ENCODE results near the gene BBS5. TPM values are rescaled to one million over a fixed set of nuclear protein-coding genes. Genes with fewer than 3 reads are reported as not detected.

BBS5 gene
- total RNA-seq, 4 donors from 2014 or later, result 6.4 to 10.5 (median 8.9) TPM

- TF ChIP-seq, protein P1, sequence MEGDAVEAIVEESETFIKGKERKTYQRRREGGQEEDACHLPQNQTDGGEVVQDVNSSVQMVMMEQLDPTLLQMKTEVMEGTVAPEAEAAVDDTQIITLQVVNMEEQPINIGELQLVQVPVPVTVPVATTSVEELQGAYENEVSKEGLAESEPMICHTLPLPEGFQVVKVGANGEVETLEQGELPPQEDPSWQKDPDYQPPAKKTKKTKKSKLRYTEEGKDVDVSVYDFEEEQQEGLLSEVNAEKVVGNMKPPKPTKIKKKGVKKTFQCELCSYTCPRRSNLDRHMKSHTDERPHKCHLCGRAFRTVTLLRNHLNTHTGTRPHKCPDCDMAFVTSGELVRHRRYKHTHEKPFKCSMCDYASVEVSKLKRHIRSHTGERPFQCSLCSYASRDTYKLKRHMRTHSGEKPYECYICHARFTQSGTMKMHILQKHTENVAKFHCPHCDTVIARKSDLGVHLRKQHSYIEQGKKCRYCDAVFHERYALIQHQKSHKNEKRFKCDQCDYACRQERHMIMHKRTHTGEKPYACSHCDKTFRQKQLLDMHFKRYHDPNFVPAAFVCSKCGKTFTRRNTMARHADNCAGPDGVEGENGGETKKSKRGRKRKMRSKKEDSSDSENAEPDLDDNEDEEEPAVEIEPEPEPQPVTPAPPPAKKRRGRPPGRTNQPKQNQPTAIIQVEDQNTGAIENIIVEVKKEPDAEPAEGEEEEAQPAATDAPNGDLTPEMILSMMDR (IDR thresholded peaks at IDR 0.05; ENCODE audit: low read depth), result no peak
Observed at GRCh38 chr2:169525434-169525833, 46.1 kb downstream of the BBS5 start.

GRCh38 chr2:169526451-169526850 is 47.2 kb downstream of the BBS5 start:
- TF ChIP-seq, protein P1 (IDR thresholded peaks at IDR 0.05; ENCODE audit: low read depth), result no peak

DNA sequence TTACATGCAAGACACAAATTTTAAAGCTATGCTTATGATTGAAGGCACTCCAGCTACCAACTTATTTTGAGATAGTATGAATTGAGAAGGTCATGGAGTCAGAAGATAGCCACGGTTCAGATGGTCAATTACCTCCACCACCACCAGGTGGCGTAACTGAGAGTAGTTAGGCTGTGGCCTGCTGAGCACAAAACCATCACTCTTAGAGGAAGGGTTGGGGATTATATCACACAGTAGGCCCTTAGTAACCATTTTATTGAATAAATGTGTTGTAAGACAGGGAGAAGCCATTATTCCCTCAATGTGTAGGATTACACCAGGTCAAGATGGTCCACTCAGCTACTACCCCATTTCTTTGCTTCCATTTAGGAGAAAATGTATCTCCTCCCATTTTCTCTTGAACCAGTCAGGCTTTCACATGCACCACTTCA is 49.0 kb downstream of the BBS5 start:
- TF ChIP-seq, protein P1 (IDR thresholded peaks at IDR 0.05; ENCODE audit: low read depth), result no peak

GRCh38 chr2:169540146-169540545 is 60.9 kb downstream of the BBS5 start:
- TF ChIP-seq, protein P1 (IDR thresholded peaks at IDR 0.05; ENCODE audit: low read depth), result no peak

- TF ChIP-seq, protein P1 (IDR thresholded peaks at IDR 0.05; ENCODE audit: low read depth), result no peak
Observed at GRCh38 chr2:169542433-169542832, 63.1 kb downstream of the BBS5 start.

DNA sequence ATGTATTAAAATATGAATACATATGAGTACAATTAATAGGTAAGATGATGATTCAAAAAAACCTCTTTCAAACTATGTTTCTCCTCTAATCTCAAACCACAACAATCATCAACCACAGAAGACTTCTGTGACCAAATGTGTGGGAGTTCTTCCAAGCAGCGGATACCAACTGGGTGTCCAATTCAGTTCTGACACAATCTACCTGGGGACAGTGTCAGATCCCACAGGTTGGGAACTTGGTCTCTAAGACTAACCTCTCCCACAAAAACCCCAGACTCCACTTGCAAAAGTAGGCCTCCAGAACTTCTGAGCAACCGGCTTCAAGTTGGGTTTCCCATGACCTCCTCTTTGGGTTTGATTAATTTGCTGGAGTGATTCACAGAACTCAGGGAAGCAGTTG is 67.5 kb downstream of the BBS5 start:
- TF ChIP-seq, protein P1 (IDR thresholded peaks at IDR 0.05; ENCODE audit: low read depth), result no peak

Other genes with a start within 250 kb of the BBS5 start
- under 1 TPM in 1 of 4 donors, not detected in 3; 0.65 TPM for gene LRP2, start 117.0 kb upstream of the BBS5 start, total RNA-seq
- under 1 TPM in 3 of 4 donors, not detected in 1; 0.65 to 0.85 (median 0.66) TPM for gene KLHL41, start 30.2 kb downstream of the BBS5 start, total RNA-seq
- gene FASTKD1, start 94.4 kb downstream of the BBS5 start, total RNA-seq, result 10 to 100 TPM; 12.8 to 38.5 (median 21.2) TPM
- 10 to 100 TPM; 38.8 to 45.0 (median 43.0) TPM for gene PPIG, start 104.9 kb downstream of the BBS5 start, total RNA-seq
- gene CFAP210, start 214.9 kb downstream of the BBS5 start, total RNA-seq, result not detected
- gene PHOSPHO2, start 215.0 kb downstream of the BBS5 start, total RNA-seq, result 10 to 100 TPM in 2 of 4 donors, 1 to 10 TPM in 2; 7.0 to 18.1 (median 10.6) TPM